ENCODE results near the gene MMP14. TPM values are rescaled to one million over a fixed set of nuclear protein-coding genes. Genes with fewer than 3 reads are reported as not detected.
A peak's percentile ranks its signal among the peaks of the same experiment; 100 is the strongest.

Gene MMP14
- total and polyA plus RNA-seq, 9 of the 15 experiments (the other 6 are each of a cell fraction or from before 2014, with no cell fraction given): 0.36 to 5.8 (median 1.3) TPM; not detected in 2

GRCh38 chr14:22897357-22897756 lies 61.0 kb downstream of the MMP14 start (continued):
- TF ChIP-seq USF2 (CRISPR knock-in tag; IDR thresholded peaks at IDR 0.05) (no peak), PML (IDR thresholded peaks at IDR 0.05; ENCODE audit: low read length) (peak; percentile 81), RBM15 (IDR thresholded peaks at IDR 0.05; ENCODE audit: insufficient read depth, low read length) (no peak), STAT5A (IDR thresholded peaks at IDR 0.05; ENCODE audit: borderline replicate concordance, low read length) (peak; percentile 88), KLF1 (tag; IDR thresholded peaks at IDR 0.05) (no peak), TCF7 (IDR thresholded peaks at IDR 0.05; ENCODE audit: borderline replicate concordance) (0 out of 2 replicates have a peak, but pooled peaks have one; percentile 30), XRCC4 (IDR thresholded peaks at IDR 0.05; ENCODE audit: extremely low read depth, insufficient read depth, insufficient read length) (no peak), ZFP1 (CRISPR knock-in tag; IDR thresholded peaks at IDR 0.05) (no peak), HMG20A (CRISPR knock-in tag; conservative IDR thresholded peaks at IDR 0.05) (no peak), CUX1 (CRISPR knock-in tag; IDR thresholded peaks at IDR 0.05) (no peak), ZHX1 (conservative IDR thresholded peaks at IDR 0.05; ENCODE audit: low read length) (no peak), CC2D1A (IDR thresholded peaks at IDR 0.05) (peak; percentile 93; the same call in 1 of the 2 replicates)
- TF ChIP-seq, protein P1, sequence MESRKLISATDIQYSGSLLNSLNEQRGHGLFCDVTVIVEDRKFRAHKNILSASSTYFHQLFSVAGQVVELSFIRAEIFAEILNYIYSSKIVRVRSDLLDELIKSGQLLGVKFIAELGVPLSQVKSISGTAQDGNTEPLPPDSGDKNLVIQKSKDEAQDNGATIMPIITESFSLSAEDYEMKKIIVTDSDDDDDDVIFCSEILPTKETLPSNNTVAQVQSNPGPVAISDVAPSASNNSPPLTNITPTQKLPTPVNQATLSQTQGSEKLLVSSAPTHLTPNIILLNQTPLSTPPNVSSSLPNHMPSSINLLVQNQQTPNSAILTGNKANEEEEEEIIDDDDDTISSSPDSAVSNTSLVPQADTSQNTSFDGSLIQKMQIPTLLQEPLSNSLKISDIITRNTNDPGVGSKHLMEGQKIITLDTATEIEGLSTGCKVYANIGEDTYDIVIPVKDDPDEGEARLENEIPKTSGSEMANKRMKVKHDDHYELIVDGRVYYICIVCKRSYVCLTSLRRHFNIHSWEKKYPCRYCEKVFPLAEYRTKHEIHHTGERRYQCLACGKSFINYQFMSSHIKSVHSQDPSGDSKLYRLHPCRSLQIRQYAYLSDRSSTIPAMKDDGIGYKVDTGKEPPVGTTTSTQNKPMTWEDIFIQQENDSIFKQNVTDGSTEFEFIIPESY (CRISPR knock-in tag; IDR thresholded peaks at IDR 0.05): no peak
- TF ChIP-seq, protein P2, sequence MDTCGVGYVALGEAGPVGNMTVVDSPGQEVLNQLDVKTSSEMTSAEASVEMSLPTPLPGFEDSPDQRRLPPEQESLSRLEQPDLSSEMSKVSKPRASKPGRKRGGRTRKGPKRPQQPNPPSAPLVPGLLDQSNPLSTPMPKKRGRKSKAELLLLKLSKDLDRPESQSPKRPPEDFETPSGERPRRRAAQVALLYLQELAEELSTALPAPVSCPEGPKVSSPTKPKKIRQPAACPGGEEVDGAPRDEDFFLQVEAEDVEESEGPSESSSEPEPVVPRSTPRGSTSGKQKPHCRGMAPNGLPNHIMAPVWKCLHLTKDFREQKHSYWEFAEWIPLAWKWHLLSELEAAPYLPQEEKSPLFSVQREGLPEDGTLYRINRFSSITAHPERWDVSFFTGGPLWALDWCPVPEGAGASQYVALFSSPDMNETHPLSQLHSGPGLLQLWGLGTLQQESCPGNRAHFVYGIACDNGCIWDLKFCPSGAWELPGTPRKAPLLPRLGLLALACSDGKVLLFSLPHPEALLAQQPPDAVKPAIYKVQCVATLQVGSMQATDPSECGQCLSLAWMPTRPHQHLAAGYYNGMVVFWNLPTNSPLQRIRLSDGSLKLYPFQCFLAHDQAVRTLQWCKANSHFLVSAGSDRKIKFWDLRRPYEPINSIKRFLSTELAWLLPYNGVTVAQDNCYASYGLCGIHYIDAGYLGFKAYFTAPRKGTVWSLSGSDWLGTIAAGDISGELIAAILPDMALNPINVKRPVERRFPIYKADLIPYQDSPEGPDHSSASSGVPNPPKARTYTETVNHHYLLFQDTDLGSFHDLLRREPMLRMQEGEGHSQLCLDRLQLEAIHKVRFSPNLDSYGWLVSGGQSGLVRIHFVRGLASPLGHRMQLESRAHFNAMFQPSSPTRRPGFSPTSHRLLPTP (IDR thresholded peaks at IDR 0.05; ENCODE audit: borderline replicate concordance, extremely low read depth, insufficient read length): no peak

Data from K562 (cell line).